Karpas-422 (cell line): ENCODE measurements around the gene STK11IP. TPM values are rescaled to one million over a fixed set of nuclear protein-coding genes. Genes with fewer than 3 reads are reported as not detected.

Experiments
- DNase-seq: peaks from one replicate; pipeline ENCODE4 v3.0.0-alpha.2; 2015
- H2AFZ ChIP-seq: fragments of 200-600 bp; sonication (generic); 2 replicates; pipeline ENCODE4 v1.6.1; 2014; ENCODE audit warnings: antibody characterized with exemption, low read length, mixed read lengths
- H3K27ac ChIP-seq: fragments of 200-600 bp; sonication (generic); 2 replicates; pipeline ENCODE4 v1.5.1; 2014; ENCODE audit warnings: mild to moderate bottlenecking, low read length, moderate library complexity
- H3K27me3 ChIP-seq: fragments of 200-600 bp; sonication (generic); 2 replicates; pipeline ENCODE4 v1.6.1; 2014; ENCODE audit warnings: low read length, mixed read lengths
- H3K36me3 ChIP-seq: fragments of 200-600 bp; sonication (generic); 2 replicates; pipeline ENCODE4 v1.6.1; 2014; ENCODE audit warnings: low read length, mixed read lengths; ENCODE audit not compliant: insufficient read depth
- H3K4me1 ChIP-seq: fragments of 200-600 bp; sonication (generic); 2 replicates; pipeline ENCODE4 v1.6.1; 2014; ENCODE audit warnings: mild to moderate bottlenecking, low read length, mixed read lengths
- H3K4me2 ChIP-seq: fragments of 200-600 bp; sonication (generic); 2 replicates; pipeline ENCODE4 v1.6.1; 2014; ENCODE audit warnings: low read length, low read depth, mild to moderate bottlenecking; ENCODE audit not compliant: poor library complexity, severe bottlenecking
- H3K4me3 ChIP-seq: fragments of 200-600 bp; sonication (generic); 2 replicates; pipeline ENCODE4 v1.5.1; 2014; ENCODE audit warnings: mild to moderate bottlenecking, antibody characterized with exemption, low read length, mixed read lengths
- H3K79me2 ChIP-seq: fragments of 200-600 bp; sonication (generic); 2 replicates; pipeline ENCODE4 v1.6.1; 2014; ENCODE audit warnings: mild to moderate bottlenecking, low read length, mixed read lengths
- H3K9ac ChIP-seq: fragments of 200-600 bp; sonication (generic); 2 replicates; pipeline ENCODE4 v1.6.0; 2014; ENCODE audit warnings: low read length
- H3K9me2 ChIP-seq: fragments of 200-600 bp; sonication (generic), shearing (Covaris generic); replicated peaks from 2 replicates; pipeline ENCODE4 v1.6.0; 2014; ENCODE audit warnings: mild to moderate bottlenecking, low read length, moderate library complexity; ENCODE audit not compliant: insufficient read depth
- H3K9me3 ChIP-seq: fragments of 300-700, 200-600 bp; sonication (generic); 2 replicates; pipeline ENCODE4 v1.6.1; 2014; ENCODE audit warnings: low read length, mixed read lengths
- H4K20me1 ChIP-seq: fragments of 200-600 bp; sonication (generic); 2 replicates; pipeline ENCODE4 v1.6.1; 2014; ENCODE audit warnings: mild to moderate bottlenecking, antibody characterized with exemption, low read length, low read depth; ENCODE audit not compliant: insufficient read depth
- total RNA-seq: library from RNA; depleted of rRNA; stranded (reverse); fragments of >200 nt; shearing (Covaris generic); gene quantifications from 2 replicates; pipeline ENCODE4 v1.2.3, GENCODE V29; 2014; ENCODE audit warnings: low replicate concordance

Gene STK11IP
- total RNA-seq, 1 experiment from 2014 or later: 24.0 TPM

GRCh38 chr2:219593154-219593553 is 4.5 kb upstream of the STK11IP start:
- Histone ChIP-seq H3K79me2 (no peaks in the 10 kb centered on the region; the same call in 1 of the 2 replicates), H3K27ac (no peak overlapping the region), H3K9me2 (no peaks in the 10 kb centered on the region), H3K36me3 (no peaks in the 10 kb centered on the region), H2AFZ (no peak overlapping the region), H4K20me1 (no peaks in the 10 kb centered on the region), H3K4me1 (peaks cover 9% of the 10 kb centered on the region), H3K9ac (no peak overlapping the region), H3K4me3 (no peak overlapping the region), H3K4me2 (no peak overlapping the region), H3K27me3 (no peaks in the 10 kb centered on the region), H3K9me3 (no peaks in the 10 kb centered on the region)
- no peak for DNase-seq

- Histone ChIP-seq H3K27ac (no peak overlapping the region), H3K36me3 (no peaks in the 10 kb centered on the region), H3K4me2 (no peak overlapping the region), H3K79me2 (peaks cover 11% of the 10 kb centered on the region), H3K27me3 (no peaks in the 10 kb centered on the region), H3K4me3 (no peak overlapping the region), H3K9me3 (no peaks in the 10 kb centered on the region), H2AFZ (no peak overlapping the region), H3K4me1 (peaks cover 21% of the 10 kb centered on the region), H4K20me1 (no peaks in the 10 kb centered on the region), H3K9me2 (no peaks in the 10 kb centered on the region), H3K9ac (no peak overlapping the region)
- no peak for DNase-seq
These were observed 2.4 kb upstream of the STK11IP start for GRCh38 chr2:219595256-219595655.

GRCh38 chr2:219596954-219597551 is 604 bp upstream of the STK11IP start:
- Histone ChIP-seq H3K27me3 (no peaks in the 10 kb centered on the region), H3K36me3 (no peaks in the 10 kb centered on the region), H3K79me2 (peaks cover 11% of the 10 kb centered on the region), H3K9ac (peak overlapping the region; percentile 91), H3K9me3 (no peaks in the 10 kb centered on the region), H3K27ac (peak overlapping the region; percentile 64), H3K9me2 (no peaks in the 10 kb centered on the region), H4K20me1 (no peaks in the 10 kb centered on the region), H3K4me1 (peaks cover 21% of the 10 kb centered on the region), H2AFZ (peak overlapping the region; percentile 58), H3K4me3 (peak overlapping the region; percentile 69), H3K4me2 (peak overlapping the region; percentile 95)
- no peak for DNase-seq

- Histone ChIP-seq H3K9ac (peak overlapping the region; percentile 91), H3K9me3 (no peaks in the 10 kb centered on the region), H3K4me3 (peak overlapping the region; percentile 69), H3K4me2 (peak overlapping the region; percentile 95), H3K27me3 (no peaks in the 10 kb centered on the region), H3K27ac (no peak overlapping the region), H3K79me2 (peaks cover 11% of the 10 kb centered on the region), H3K9me2 (no peaks in the 10 kb centered on the region), H3K36me3 (no peaks in the 10 kb centered on the region), H3K4me1 (peaks cover 21% of the 10 kb centered on the region), H2AFZ (peak overlapping the region; percentile 58; the same call in 1 of the 2 replicates), H4K20me1 (no peaks in the 10 kb centered on the region)
- no peak for DNase-seq
These were observed 836 bp downstream of the STK11IP start for GRCh38 chr2:219598308-219599078.

GRCh38 chr2:219603771-219604170 is 6.1 kb downstream of the STK11IP start:
- peaks cover 5% of the 10 kb centered on the region for H3K79me2 ChIP-seq
- H3K9me2 ChIP-seq: no peaks in the 10 kb centered on the region
- H3K27me3 ChIP-seq: no peaks in the 10 kb centered on the region
- H3K36me3 ChIP-seq: 0 out of 2 replicates have a peak, but pooled peaks cover 3% of the 10 kb centered on the region
- H3K4me2 ChIP-seq: no peak overlapping the region
- H3K4me1 ChIP-seq: peaks cover 6% of the 10 kb centered on the region
- DNase-seq: no peak
- H3K9me3 ChIP-seq: no peaks in the 10 kb centered on the region
- H3K9ac ChIP-seq: no peak overlapping the region
- no peak overlapping the region for H3K4me3 ChIP-seq
- no peak overlapping the region for H2AFZ ChIP-seq
- H4K20me1 ChIP-seq: no peaks in the 10 kb centered on the region
- no peak overlapping the region for H3K27ac ChIP-seq

GRCh38 chr2:219605607-219605954 is 7.9 kb downstream of the STK11IP start:
- no peak overlapping the region for H3K9ac ChIP-seq
- H3K27ac ChIP-seq: no peak overlapping the region
- no peaks in the 10 kb centered on the region for H3K27me3 ChIP-seq
- H3K4me1 ChIP-seq: no peaks in the 10 kb centered on the region
- H4K20me1 ChIP-seq: no peaks in the 10 kb centered on the region
- DNase-seq: no peak
- H3K36me3 ChIP-seq: 0 out of 2 replicates have a peak, but pooled peaks cover 3% of the 10 kb centered on the region
- H3K4me2 ChIP-seq: no peak overlapping the region
- no peaks in the 10 kb centered on the region for H3K9me2 ChIP-seq
- no peaks in the 10 kb centered on the region for H3K79me2 ChIP-seq
- H3K4me3 ChIP-seq: no peak overlapping the region
- no peaks in the 10 kb centered on the region for H3K9me3 ChIP-seq
- no peak overlapping the region for H2AFZ ChIP-seq

GRCh38 chr2:219607931-219608330 is 10.3 kb downstream of the STK11IP start:
- Histone ChIP-seq H4K20me1 (no peaks in the 10 kb centered on the region), H3K27ac (no peak overlapping the region), H2AFZ (no peak overlapping the region), H3K9ac (no peak overlapping the region), H3K36me3 (0 out of 2 replicates have a peak, but pooled peaks cover 3% of the 10 kb centered on the region), H3K4me1 (peaks cover 9% of the 10 kb centered on the region), H3K9me2 (no peaks in the 10 kb centered on the region), H3K27me3 (no peaks in the 10 kb centered on the region), H3K4me3 (no peak overlapping the region), H3K4me2 (no peak overlapping the region), H3K9me3 (no peaks in the 10 kb centered on the region), H3K79me2 (no peaks in the 10 kb centered on the region)
- no peak for DNase-seq

GRCh38 chr2:219608399-219608964 is 10.8 kb downstream of the STK11IP start:
- Histone ChIP-seq H3K27me3 (no peaks in the 10 kb centered on the region), H3K4me3 (no peak overlapping the region), H3K9ac (no peak overlapping the region), H3K36me3 (0 out of 2 replicates have a peak, but pooled peaks cover 3% of the 10 kb centered on the region), H3K9me2 (no peaks in the 10 kb centered on the region), H3K79me2 (no peaks in the 10 kb centered on the region), H3K27ac (no peak overlapping the region), H3K9me3 (no peaks in the 10 kb centered on the region), H3K4me1 (peaks cover 11% of the 10 kb centered on the region), H3K4me2 (no peak overlapping the region), H2AFZ (no peak overlapping the region), H4K20me1 (no peaks in the 10 kb centered on the region)
- DNase-seq: no peak
